ENCODE data around the gene F13A1. TPM values are rescaled to one million over a fixed set of nuclear protein-coding genes. Genes with fewer than 3 reads are reported as not detected.

The F13A1 gene
- total RNA-seq, 4 donors from 2014 or later, result 28.8 to 303 (median 117) TPM

GRCh38 chr6:6166064-6166463, 154.4 kb downstream of the F13A1 start:
- Histone ChIP-seq H3K4me1 (no peaks in the 10 kb centered on the region), H3K27me3 (no peaks in the 10 kb centered on the region), H3K9me3 (no peaks in the 10 kb centered on the region), H3K4me3 (no peak overlapping the region), H3K36me3 (no peaks in the 10 kb centered on the region), H3K27ac (no peak overlapping the region)
- TF ChIP-seq EP300 (IDR thresholded peaks at IDR 0.05) (no peak), CTCF (IDR thresholded peaks at IDR 0.05) (no peak), POLR2A (IDR thresholded peaks at IDR 0.05) (no peak), POLR2AphosphoS5 (IDR thresholded peaks at IDR 0.05) (no peak)
- no peak for ATAC-seq
- 50 to 62% methylated on average over 2 of the region's 3 CpGs for WGBS, 2 donors (ENCODE audit: low coverage in 1 of 2)

- TF ChIP-seq EP300 (IDR thresholded peaks at IDR 0.05), result no peak
- no peak for TF ChIP-seq POLR2A (IDR thresholded peaks at IDR 0.05)
- no peak for TF ChIP-seq POLR2AphosphoS5 (IDR thresholded peaks at IDR 0.05)
- no peaks in the 10 kb centered on the region for H3K36me3 ChIP-seq
- H3K4me3 ChIP-seq, result no peak overlapping the region
- no peaks in the 10 kb centered on the region for H3K9me3 ChIP-seq
- no peaks in the 10 kb centered on the region for H3K4me1 ChIP-seq
- WGBS, 2 donors (ENCODE audit: low coverage in 1 of 2), result 59 to 71% methylated on average over 3 to 4 of the region's 4 CpGs
- no peak overlapping the region for H3K27ac ChIP-seq
- H3K27me3 ChIP-seq, result no peaks in the 10 kb centered on the region
- no peak for ATAC-seq
Measured at GRCh38 chr6:6164367-6164766, 156.1 kb downstream of the F13A1 start.

GRCh38 chr6:6154335-6154734, 166.1 kb downstream of the F13A1 start:
- ATAC-seq, result no peak
- no peaks in the 10 kb centered on the region for H3K4me1 ChIP-seq
- 100% methylated on average over 2 of the region's 3 CpGs; no CpG with 5 or more reads in 1 of the 2 donors for WGBS, 2 donors (ENCODE audit: low coverage in 1 of 2)
- H3K4me3 ChIP-seq, result no peak overlapping the region
- no peak overlapping the region for H3K27ac ChIP-seq
- H3K9me3 ChIP-seq, result no peaks in the 10 kb centered on the region
- H3K36me3 ChIP-seq, result no peaks in the 10 kb centered on the region
- no peak for TF ChIP-seq POLR2A (IDR thresholded peaks at IDR 0.05)
- no peak for TF ChIP-seq EP300 (IDR thresholded peaks at IDR 0.05)
- TF ChIP-seq POLR2AphosphoS5 (IDR thresholded peaks at IDR 0.05), result no peak
- TF ChIP-seq CTCF (IDR thresholded peaks at IDR 0.05), result no peak
- no peaks in the 10 kb centered on the region for H3K27me3 ChIP-seq

GRCh38 chr6:6152060-6152459, 168.4 kb downstream of the F13A1 start:
- no peak for ATAC-seq
- 22 to 40% methylated on average over 3 to 5 of the region's 6 CpGs for WGBS, 2 donors (ENCODE audit: low coverage in 1 of 2)
- TF ChIP-seq CTCF (IDR thresholded peaks at IDR 0.05) (no peak), EP300 (IDR thresholded peaks at IDR 0.05) (no peak), POLR2AphosphoS5 (IDR thresholded peaks at IDR 0.05) (no peak), POLR2A (IDR thresholded peaks at IDR 0.05) (no peak)
- Histone ChIP-seq H3K27ac (no peak overlapping the region), H3K4me1 (no peaks in the 10 kb centered on the region), H3K4me3 (no peak overlapping the region), H3K9me3 (peaks cover 0 to 3% (median 0%) of the 10 kb centered on the region in 3 donors), H3K27me3 (no peaks in the 10 kb centered on the region), H3K36me3 (no peaks in the 10 kb centered on the region)

GRCh38 chr6:6148192-6148815, 172.2 kb downstream of the F13A1 start:
- no peak for ATAC-seq
- H3K27ac ChIP-seq, result no peak overlapping the region
- H3K9me3 ChIP-seq, result peaks cover 0 to 8% (median 0%) of the 10 kb centered on the region in 3 donors
- H3K4me1 ChIP-seq, result no peaks in the 10 kb centered on the region
- TF ChIP-seq EP300 (IDR thresholded peaks at IDR 0.05) (no peak), POLR2AphosphoS5 (IDR thresholded peaks at IDR 0.05) (no peak), CTCF (IDR thresholded peaks at IDR 0.05) (no peak), POLR2A (IDR thresholded peaks at IDR 0.05) (no peak)
- H3K36me3 ChIP-seq, result no peaks in the 10 kb centered on the region
- WGBS, 2 donors (ENCODE audit: low coverage in 1 of 2), result 62 to 81% methylated on average over 4 to 6 of the region's 7 CpGs
- no peak overlapping the region for H3K4me3 ChIP-seq
- no peaks in the 10 kb centered on the region for H3K27me3 ChIP-seq

All from gastroesophageal sphincter (tissue), 4 donors.